Breast epithelium (tissue), 3 donors: ENCODE results near the gene SLC25A15.

Experiments
- CTCF ChIP-seq, 3 donors: fragments of 450-650 bp; IDR thresholded peaks; one replicate each; pipeline ENCODE4 v1.5.1; 2016 to 2017; ENCODE audit warnings: antibody characterized with exemption in 3 of 3, mild to moderate bottlenecking in 3 of 3, moderate library complexity in 3 of 3
- POLR2AphosphoS5 ChIP-seq, 3 donors: sonication (generic); formaldehyde crosslinking; IDR thresholded peaks; one replicate each; pipeline ENCODE4 v1.6.1; 2017; ENCODE audit warnings: antibody characterized with exemption in 3 of 3

GRCh38 chr13:40809471-40809870 is 20.1 kb downstream of the SLC25A15 start:
- TF ChIP-seq CTCF (IDR thresholded peaks at IDR 0.05) (no peak), POLR2AphosphoS5 (IDR thresholded peaks at IDR 0.05) (no peak)
